Upper lobe of left lung (tissue), 4 donors: ENCODE data around the gene CDH6.

ENCODE experiments used
- CTCF ChIP-seq, 6 experiments: fragments of 450-650 bp in 4 of 6; fragments of 200-600 bp in 2 of 6; sonication (generic) in 2 of 6; IDR thresholded peaks; one replicate each; pipeline ENCODE4 v1.5.1; 2016 to 2019; ENCODE audit warnings: antibody characterized with exemption in 6 of 6
- EP300 ChIP-seq, 4 donors: sonication (generic); formaldehyde crosslinking; IDR thresholded peaks; one replicate each; pipeline ENCODE4 v1.5.1; 2017; ENCODE audit warnings: antibody characterized with exemption in 4 of 4, control low read depth in 2 of 4
- POLR2A ChIP-seq, 4 donors: fragments of 450-650 bp; IDR thresholded peaks; one replicate each; pipeline ENCODE4 v1.5.1; 2016 to 2017; ENCODE audit warnings: antibody characterized with exemption in 4 of 4, mild to moderate bottlenecking in 2 of 4
- POLR2AphosphoS5 ChIP-seq, 2 donors: sonication (generic); formaldehyde crosslinking; IDR thresholded peaks; one replicate each; pipeline ENCODE4 v1.5.1; 2017; ENCODE audit warnings: antibody characterized with exemption in 2 of 2

- no peak for TF ChIP-seq CTCF (IDR thresholded peaks at IDR 0.05)
- TF ChIP-seq POLR2AphosphoS5 (IDR thresholded peaks at IDR 0.05) = no peak
- TF ChIP-seq POLR2A (IDR thresholded peaks at IDR 0.05) = no peak
- TF ChIP-seq EP300 (IDR thresholded peaks at IDR 0.05) = no peak
These were observed 21.8 kb downstream of the CDH6 start for GRCh38 chr5:31215236-31215635.
